ENCODE measurements around the gene UBL4A.
"Not testable (repeated sequence)": the region's sequence is repeated elsewhere in the genome, so short reads cannot be mapped to it uniquely, and the experiment has no call there.

Gene UBL4A

DNA sequence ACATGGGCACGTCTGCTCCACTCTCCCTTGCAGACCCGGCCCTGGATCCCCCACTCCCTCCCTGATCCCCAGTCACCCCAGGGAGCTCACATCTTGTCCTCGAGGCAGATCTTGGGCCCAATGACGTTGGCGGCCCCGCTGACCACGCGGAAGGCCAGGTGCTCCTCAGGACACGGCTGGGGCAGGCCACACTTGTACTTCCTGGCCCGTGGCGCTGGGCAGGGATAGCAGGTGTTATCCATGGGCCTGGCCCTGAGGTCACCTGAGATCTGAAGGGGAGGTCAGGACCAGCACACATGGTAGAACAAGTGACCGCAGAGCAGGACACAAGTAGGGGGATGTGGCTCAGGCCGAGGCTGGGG, 21.9 kb upstream of the UBL4A start:
- DNase-seq (ENCODE audit: low spot score), result no peak

DNA sequence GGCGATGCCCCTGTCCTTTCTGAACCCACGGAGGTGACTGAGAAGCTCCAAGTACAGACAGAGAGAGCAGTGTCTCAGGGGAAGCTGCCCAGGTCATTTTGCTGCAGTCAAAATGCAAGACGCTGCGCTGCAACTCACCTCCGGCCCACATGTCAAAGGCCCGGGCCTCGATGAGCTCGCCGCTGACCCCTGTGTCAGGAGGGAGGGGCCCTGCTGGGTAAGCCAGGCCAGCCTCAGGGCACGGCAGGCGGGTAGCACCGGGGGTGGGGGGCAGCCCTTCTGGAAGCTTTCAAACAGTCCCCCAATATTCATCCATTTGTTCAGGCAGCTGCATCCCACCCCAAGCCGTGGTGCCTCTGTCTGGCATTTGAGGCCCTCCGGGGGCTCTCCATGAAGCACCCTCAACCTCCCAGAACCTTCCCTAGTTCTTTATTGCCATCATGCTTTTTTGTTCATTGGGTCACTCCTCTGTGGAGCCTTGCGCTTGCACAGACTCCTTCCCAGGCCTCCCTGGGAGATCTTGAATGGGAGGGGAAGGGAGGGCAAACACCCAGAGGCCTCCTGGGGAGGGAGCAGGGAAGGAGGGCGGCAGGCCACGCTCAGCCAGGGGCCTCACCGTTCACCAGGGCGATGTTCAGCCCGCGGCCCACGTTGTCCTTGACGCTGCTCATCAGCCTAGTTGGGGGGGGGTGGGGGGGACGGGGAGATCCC, 21.4 kb upstream of the UBL4A start:
- no peak for DNase-seq (ENCODE audit: low spot score)

DNA sequence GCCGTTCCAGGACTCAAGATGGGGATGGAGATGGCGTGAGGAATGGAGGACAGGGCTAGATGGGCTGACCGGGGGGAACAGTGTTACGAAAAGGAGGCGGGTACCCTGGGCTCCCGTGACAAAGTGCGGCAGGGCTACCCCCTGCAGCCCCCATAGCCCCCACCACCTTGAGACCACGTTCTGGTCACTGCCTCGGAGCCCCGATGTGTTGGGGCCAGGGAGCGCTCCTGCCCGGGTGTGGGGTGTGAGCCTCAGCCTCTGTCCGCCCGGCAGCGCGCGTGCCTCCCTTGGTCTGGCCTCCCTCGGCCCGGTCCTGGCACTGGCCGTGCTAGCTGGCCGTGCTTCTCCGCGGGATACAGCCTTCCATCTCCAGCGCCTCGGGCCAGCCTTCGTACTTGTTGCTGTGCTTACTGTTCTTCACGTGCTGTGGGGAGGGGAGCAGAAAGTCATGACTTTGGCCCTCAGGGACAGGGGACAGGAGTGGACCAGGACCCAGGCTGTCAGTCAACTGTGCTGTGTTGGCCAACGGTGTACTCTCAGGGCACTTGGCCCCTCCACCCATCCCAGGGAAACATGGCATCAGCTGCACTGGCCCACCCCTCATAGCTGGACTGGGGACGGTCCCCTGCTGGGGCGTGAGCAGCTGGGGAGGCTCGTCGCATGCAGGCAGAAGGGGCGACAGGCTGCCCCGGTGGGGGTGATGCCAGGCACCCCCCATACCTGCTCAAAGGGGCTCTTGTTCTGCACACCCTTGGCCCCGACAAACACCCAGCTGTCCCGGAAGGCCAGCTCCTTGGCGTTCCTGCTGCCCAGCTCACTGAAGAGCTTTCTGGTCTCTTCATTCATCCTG, 20.3 kb upstream of the UBL4A start:
- DNase-seq (ENCODE audit: low spot score), result no peak

DNA sequence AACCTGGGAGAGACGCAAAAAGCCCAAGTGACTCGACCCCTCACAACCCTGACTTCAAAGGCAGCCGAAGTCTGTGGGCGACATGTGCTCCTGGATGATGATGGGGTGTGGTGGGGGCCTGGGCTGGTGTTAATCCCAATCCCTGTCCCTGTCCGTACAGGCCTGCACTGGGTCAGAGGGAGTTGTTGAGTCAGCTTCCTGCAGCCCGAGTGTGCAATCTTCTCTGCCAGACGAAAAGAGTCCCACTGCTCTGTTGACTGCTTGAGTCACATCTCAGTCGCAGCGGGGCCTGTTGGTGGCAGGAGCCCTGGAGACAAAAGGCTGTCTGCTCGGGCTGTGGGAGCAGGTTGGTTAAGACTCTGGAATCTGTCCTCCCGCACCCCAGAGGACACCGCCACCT, 19.3 kb upstream of the UBL4A start:
- DNase-seq (ENCODE audit: low spot score), result no peak

DNA sequence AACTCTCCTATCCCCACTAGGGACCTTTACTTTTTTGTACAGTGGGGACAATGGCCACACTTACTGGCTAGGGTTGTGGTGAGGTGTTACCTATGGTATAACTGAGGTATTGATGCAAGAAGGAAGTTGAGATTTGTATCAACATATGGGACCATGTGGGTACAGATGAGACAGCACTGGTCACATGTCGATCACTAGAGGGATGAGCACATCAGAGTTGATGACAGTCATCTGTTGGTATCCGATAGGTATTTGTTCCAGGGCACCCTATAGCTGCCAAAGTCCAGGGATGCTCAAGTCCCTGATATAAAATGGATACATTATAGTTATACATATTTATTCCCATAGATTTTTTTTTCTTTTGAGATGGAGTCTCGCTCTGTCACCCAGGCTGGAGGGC, 16.6 kb upstream of the UBL4A start:
- no peak for DNase-seq (ENCODE audit: low spot score)

DNA sequence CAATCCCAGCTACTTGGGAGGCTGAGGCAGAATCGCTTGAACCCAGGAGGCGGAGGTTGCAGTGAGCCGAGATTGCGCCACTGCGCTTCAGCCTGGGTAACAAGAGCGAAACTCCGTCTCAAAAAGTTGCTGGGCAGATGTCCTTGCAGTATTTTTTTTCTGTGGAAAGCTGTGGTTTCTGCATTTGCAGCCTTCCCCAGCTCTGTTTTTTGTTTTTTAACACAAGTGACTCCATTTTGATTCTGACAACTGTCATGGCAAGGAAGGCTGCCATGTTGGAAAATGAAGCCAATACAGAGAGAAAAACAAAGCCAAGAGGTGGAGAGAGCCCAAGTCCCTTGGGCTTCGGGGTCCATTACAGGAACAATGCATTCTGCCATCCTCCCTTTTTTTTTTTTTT, 15.7 kb upstream of the UBL4A start:
- DNase-seq (ENCODE audit: low spot score), result no peak

DNA sequence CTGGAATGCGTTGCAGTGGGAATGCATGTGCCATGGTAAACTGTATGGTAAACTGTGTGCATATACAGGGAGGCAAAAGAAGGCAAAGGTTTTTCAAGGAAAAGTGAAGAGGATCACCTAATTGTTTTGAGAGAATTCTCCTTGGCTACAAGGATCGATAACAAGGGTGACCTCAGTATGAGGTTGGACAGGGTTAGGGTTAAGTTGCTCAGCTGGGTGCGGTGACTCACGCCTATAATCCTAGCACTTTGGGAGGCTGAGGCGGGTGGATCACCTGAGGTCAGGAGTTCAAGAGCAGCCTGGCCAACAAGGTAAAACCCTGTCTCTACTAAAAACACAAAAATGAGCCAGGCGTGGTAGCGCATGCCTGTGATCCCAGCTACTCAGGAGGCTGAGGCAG, 15.0 kb upstream of the UBL4A start:
- DNase-seq (ENCODE audit: low spot score), result not testable (repeated sequence)

DNA sequence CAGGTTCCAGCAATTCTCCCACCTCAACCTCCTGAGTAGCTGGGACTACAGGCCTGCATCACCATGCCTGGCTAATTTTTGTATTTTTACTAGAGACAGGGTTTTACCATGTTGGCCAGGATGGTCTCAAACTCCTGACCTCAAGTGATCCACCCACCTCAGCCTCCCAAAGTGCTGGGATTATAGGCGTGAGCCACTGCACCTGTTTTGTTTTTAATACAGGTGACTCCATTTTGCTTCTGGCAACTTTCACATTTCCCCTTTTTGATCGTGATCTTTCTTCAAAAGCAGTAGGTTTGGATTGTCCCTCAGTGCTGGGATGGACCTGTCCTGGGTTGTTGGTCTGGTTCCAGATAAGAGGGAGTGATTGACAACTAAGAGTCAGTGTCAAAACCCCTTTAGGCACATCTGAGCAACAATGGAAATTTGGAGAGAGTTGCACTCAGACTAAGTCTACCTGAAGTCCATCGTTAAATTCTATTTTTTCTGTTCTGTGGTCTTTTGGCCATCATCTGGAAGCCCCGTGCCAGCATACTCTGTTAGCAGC, 10.2 kb upstream of the UBL4A start:
- not testable (repeated sequence) for DNase-seq (ENCODE audit: low spot score)

DNA sequence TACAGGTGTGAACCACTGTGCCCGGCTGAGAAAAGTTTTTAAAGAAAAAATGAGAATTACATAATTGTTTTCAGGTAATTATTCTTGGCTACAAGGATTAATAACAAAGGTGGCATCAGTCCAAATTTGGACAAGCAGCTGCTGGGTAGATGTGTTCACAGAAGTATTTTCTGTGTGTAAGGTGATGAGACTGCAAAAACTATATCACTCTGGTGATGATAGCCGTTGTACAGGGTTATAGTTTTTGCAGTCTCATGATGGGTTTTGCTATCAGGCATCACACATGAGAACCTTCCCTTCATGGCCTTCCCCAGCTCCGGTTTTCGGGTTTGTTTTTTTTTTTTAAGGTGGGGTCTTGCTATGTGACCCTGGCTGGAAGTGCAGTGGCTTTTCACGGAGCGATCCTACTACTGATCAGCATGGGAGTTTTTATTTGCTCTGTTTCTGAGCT, 9.1 kb upstream of the UBL4A start:
- DNase-seq (ENCODE audit: low spot score), result no peak

DNA sequence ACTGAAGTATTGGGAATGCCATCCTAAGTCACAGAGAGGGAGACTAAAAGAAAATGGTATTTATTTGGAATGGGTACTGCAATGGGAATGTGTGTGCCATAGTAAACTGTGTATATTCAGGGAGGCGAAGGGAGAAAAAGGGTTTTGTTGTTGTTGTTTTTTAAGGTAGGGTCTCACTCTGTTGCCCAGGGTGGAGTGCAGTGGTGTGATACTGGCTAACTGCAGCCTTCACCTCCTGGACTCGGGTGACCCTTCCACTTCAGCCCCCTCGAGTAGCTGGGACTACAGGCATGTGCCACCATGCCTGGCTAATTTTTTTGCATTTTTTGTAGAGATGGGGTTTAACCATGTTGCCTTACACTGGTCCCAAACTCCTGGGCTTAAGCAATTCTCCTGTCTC, 8.3 kb upstream of the UBL4A start:
- no peak for DNase-seq (ENCODE audit: low spot score)

DNA sequence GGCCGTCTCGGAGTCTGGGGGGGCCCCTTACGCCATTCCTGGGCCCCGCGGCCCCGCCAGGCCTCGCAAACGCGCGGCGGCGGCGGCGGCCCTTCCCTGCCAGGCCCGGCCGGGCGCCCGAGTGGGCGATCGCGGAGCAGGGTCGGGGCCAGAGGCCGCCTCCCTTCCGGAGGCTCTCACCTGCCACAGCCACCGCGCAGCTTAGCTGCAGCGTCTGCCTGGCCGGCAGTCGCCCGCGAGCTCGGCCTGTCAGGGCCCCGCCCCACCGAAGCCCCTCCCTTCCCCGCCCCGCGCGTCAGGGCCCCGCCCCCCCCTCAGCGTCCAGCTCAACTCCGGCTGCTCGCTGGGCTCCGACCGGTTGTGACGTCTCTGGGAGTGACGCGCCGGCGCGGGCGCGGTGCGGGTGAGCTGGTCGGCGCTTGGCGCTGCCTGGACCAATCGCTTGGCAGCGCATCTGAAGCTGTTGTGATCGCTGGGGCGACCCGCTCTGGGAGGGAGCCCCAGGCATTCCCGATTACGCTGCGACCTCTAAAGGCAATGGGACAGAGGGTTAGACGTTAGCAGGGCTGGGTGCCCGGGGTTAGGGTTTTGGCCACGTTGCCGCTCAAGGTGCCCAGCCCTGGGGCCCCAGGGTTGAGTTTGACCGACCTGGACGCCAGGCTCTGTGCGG, 4.1 kb upstream of the UBL4A start, which contains the start of gene SLC10A3:
Gene SLC10A3, minus strand, starts transcription at position 216 of the 670 bp plus-strand sequence. CDS start 1,689 bp downstream, outside the sequence.
- peak; percentile 92 for DNase-seq (ENCODE audit: low spot score)

DNA sequence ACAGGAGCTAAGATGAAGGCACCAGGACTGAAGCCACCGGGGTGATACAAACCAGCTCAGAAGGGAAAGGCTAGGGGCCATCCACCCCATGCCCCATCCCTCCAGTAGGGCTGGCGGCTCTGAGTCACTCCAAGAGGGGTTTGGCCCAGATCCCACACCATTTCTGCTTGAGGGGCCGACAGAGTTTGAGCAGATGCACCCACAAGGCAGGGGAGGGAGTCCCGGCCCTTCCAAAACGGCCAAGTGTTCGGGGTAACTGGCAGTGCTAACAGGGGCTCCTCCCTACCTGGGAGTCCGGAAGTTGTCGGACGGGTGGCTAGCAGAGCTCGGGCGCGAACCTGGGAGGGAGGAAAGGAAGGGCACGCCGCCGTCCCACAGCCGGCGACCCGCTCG, 3.6 kb upstream of the UBL4A start:
- DNase-seq (ENCODE audit: low spot score), result no peak

DNA sequence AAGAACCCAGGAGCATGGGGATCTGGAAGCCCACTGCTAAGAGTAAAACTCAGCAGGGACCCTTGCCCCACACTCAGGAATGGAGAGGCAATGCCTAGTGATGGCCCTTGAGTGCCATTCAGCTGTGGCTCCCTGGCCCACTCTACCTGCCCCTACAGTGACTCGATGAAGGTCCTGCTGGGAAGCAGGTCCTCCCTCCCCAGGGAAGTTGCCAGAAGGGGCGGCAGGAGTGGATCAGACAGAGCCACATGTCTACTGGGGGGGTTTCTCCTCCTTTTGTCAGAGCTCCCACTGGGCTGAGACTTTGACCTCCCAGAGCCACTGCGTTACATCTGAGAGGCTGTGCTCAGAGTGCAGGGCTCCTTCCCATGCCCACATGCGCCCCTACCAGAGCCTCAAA, 2.8 kb upstream of the UBL4A start:
- no peak for DNase-seq (ENCODE audit: low spot score)

DNA sequence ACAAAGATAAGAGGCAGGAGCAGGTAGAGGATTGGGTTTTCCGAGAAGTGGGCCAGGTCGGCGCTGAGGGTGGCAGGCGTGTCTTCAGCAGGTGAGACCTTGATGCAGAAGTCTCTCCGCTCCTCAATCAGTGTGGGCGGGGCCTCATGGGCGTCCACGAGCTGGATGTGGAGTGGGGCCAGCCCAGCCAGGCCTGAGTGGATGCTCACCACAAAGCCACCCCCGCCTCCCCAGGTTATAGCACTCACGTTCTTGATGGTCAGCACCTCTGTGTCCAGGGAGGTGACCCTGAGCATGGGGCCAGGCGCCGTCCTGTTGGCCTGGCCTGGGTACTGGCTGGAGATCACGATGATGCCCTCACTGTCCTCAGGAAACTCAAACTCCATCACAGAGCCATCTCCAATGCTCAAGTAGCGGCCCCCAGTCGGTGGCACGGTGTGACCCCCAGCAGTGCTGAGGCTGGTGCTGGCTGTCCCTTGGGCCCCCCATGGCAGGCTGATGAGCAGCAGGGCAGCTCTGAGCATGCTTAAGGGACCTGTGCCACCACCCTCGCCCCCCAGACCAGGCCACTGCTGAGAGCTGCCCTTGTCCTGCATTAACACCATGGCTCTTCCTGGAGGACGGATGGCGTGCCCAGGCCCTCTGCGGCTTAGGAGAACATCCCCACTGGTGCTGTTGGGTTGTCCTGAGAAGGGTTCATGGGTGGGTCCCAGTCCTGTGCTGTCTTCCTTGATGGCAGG, 2.1 kb upstream of the UBL4A start:
- no peak for DNase-seq (ENCODE audit: low spot score)

DNA sequence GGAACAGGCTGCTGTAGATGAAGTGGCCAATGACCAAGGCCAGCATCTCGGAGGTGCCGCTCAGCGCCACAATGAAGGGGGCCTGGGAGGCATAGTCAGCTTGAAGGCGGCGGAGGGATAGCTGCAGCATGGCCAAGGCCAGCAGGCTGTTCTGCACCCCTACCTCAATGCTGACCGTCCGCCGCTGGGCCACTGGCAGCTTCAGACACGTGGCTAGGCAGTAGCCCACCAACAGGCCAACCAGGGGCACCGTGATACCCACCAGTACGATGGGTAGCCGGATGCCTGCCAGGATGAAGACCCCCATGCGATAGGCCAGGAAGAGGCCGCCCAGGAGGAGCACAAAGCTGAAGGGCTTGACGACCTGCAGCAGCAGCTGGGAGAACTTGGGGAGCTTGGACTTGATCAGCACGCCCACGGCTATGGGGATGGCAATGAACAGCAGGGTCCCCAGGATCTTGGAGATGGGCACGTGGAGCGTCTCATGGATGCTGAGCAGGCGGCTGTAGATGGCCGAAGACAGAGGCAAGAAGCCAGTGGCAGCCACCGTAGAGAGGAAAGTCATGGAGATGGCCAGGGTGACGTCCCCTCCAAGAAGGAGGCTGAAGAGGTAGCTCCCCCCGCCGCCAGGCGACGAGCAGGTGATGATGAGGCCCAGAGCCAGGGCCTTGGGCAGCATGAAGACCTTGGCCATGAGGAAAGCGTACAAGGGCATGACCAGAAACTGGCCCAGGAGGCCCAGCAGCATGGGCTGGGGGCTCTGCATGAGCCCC, 1.3 kb upstream of the UBL4A start:
- no peak for DNase-seq (ENCODE audit: low spot score)

DNA sequence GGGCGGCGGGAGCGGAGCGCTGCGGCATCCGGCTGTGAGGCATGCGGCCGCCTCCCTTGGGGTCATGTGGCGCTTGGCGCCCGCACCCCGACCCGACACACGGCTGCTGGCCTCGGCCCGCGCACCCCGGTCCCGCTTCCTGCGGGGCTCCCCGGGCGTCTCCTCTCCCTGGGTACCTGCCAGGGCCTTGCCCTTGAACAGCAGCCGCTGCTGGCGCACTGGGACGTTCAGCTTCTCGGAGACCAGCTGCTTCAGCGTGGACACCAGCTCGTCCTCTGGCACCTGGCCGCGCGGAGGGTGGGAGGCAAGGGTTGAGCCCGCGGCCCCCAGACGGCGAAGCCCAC, 391 bp downstream of the UBL4A start:
- DNase-seq (ENCODE audit: low spot score), result no peak

DNA sequence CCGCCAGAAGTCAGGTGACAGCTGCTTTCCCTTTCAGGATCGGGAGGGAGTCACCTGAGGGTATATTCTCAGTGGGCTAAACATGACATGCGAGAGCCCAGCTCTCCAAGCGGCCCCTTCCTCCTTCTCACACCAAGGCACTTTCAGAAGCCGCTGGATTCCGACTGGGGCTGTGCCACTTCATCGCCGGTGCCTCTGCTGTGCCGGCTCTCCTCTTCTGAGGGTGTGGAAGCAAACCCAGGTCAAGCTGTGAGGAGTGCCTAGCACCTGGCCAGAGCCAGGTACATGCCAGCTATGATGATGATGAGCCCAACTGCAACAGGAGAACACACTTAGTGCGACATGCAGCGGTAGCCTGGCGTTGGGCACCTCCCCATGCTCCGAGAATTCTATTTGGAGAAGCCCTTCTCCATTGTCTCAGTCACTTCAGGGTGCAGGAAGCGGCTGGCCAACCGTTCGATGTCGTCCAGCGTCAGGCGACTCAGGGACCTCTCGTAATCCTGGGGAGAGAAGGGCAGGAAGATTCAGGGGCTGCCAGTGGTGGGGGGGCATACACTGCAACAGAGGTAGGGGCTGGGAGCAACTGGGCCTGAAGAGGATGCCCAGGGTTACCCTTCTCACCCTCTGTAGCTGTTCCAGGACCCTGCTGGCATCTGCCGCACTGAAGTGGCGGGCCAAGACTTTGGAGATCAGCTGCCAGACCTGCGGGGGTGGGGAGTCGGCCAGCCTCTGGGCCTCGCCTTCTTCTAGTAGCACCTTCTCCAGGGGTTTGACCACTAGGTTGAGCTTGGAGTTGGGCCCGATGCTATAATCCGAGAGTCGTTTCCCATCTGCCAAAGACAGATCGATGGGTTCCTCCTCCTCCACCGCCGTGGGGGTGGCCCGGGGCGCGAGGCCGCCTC, 1.0 kb downstream of the UBL4A start:
- no peak for DNase-seq (ENCODE audit: low spot score)

DNA sequence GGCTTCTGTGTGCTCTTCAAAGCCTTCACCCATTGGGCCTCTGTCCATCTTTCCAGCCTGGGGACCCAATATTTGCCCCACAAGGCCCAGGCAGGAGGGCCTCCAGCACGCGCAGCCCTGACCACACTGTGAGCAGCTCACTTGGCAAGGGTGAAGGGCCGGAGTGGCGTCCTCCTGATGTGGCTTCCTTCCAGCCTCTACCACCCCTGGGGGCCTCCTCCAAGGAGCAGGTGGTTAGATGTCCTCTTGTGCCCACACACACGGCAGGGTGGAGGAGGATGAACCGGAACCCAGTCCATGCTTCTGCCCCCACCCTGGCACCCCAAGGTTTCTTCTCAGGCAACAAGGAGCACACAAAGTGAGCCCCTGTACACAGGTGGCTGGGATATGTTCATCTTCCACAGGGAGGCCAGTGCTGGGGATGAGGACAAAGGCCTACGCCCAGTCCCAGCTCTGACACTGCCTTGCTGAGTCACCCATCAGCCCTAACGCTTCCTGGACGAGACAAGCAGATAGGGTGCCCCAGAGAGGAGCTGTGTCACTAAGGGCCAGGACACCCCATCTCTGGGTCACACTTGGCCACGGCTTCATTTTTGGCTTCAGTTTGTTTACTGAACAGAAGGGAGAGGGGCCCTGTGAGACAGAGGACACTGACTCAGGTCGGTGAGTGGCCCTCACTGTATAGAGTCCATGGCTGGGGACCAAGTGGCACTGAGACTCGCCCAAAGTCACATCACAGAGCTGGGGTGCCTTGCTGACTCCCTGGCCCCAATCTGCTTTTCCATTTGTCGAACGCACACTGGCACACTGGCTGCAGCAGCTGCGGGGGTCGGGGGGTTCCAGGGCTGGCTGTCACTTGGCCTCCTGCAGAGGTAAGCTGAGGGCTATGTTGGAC, 1.9 kb downstream of the UBL4A start:
- DNase-seq (ENCODE audit: low spot score), result no peak

DNA sequence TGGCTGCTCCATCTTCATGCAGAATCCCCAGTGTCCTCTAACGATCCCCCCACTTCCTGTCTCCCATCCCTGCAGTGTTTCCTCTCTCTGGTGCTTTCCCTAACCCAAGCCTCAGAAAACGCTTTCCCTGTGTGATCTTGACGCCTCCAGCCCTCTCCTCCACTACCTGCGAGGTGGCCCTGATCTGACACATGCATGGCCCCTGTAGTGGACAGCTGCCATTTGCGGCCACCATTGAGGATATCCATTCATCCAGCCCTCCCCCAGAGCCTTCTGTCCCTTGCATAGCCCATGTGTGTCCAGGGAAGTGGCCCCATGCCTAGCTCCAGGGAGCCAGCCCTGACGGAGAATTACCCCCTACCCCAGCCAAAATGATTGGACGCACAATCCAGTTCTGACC, 3.1 kb downstream of the UBL4A start:
- no peak for DNase-seq (ENCODE audit: low spot score)

All from iPS-NIHi11 (cell line).